Activated naive CD4-positive, alpha-beta T cell treated with anti-CD3 and anti-CD28 coated beads, Interleukin-2, amount 50 U/mL, for 24 hours (primary cell): ENCODE results near the gene DPP10.

Experiments used
- H3K27ac Mint-ChIP-seq: one replicate; pipeline ENCODE4 v1.8.0; 2021; ENCODE audit warnings: mild to moderate bottlenecking, mixed read lengths
- H3K27me3 Mint-ChIP-seq: one replicate; pipeline ENCODE4 v1.8.0; 2021; ENCODE audit warnings: mixed read lengths
- H3K36me3 Mint-ChIP-seq: one replicate; pipeline ENCODE4 v1.8.0; 2021; ENCODE audit warnings: mixed read lengths
- H3K4me1 Mint-ChIP-seq: one replicate; pipeline ENCODE4 v1.8.0; 2021; ENCODE audit warnings: mixed read lengths
- H3K4me3 Mint-ChIP-seq: one replicate; pipeline ENCODE4 v1.8.0; 2021; ENCODE audit warnings: mild to moderate bottlenecking, mixed read lengths
- H3K9me3 Mint-ChIP-seq: one replicate; pipeline ENCODE4 v1.8.0; 2021; ENCODE audit warnings: mixed read lengths

Gene DPP10

DNA sequence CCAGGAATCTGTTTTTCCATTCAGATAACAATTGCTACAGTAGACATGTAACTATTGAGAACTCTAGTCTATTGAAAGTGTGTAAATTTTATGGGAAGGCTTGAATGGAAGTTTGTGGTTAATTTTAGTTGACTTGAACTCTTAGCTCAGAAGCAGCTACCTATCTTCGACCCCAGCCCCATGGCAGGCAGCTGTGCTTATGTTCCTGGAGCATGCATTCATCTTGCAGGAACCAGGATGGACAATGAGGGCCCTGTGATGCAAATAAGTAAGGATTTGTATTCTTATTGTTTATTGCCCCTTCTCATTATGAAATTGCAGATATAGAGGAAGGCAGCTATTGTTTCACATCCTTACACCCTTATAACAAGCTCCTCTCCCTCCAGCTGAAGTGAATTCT, 1252.2 kb downstream of the DPP10 start:
- peaks cover 22% of the 10 kb centered on the region for H3K9me3 Mint-ChIP-seq
- H3K36me3 Mint-ChIP-seq: no peaks in the 10 kb centered on the region
- H3K4me3 Mint-ChIP-seq: no peak overlapping the region
- no peaks in the 10 kb centered on the region for H3K4me1 Mint-ChIP-seq
- no peak overlapping the region for H3K27ac Mint-ChIP-seq
- no peaks in the 10 kb centered on the region for H3K27me3 Mint-ChIP-seq

DNA sequence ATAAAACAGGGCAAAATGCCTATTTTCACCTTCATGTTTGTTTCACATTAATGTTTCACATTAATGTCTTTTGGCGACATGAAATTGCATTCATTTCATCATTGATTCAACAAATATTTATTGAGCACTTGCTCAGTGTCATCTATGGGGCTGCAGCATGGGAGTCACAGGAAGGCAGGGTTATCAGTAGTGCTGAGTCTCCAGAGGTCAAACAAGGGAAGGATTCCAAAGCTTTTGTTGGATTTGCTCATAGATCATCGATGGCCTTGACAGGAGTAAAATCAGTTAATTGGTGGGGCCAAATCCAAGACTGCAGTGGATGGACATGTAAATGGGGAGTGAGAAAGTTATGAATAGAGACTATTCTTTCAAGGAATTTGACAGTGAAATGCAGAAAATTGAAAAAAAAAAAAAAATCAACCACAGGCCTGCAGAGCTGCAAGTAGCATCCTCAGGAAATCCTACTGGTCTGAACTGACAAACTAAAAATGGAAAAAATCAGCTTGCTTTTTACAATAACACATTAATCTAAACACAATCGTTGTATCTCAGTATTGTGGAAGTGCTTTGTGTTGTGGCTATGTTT, 1290.8 kb downstream of the DPP10 start:
- Mint-ChIP-seq H3K9me3 (peaks cover 26% of the 10 kb centered on the region), H3K27me3 (no peaks in the 10 kb centered on the region), H3K4me1 (no peaks in the 10 kb centered on the region), H3K4me3 (no peak overlapping the region), H3K36me3 (no peaks in the 10 kb centered on the region), H3K27ac (no peak overlapping the region)

DNA sequence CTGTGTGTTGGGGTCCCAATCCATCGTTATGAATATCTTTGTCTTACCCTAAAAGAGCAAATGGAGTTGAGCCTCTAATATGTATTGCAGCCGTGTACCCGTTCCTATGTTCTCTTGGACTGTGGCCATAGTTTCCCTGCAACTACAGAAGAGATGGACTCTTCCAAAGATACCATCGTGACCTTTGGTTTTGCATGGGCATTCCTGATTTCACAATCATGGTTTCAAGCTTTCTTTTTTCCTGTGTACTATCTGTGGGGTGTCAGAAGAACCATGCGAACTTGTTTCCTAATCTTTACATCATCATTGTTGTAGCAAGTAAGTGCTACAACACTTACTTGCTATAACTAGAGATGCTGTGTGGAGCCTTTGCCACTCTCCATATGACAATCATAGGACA, 1295.7 kb downstream of the DPP10 start:
- Mint-ChIP-seq H3K36me3 (no peaks in the 10 kb centered on the region), H3K4me3 (no peak overlapping the region), H3K27ac (no peak overlapping the region), H3K4me1 (no peaks in the 10 kb centered on the region), H3K9me3 (peaks cover 14% of the 10 kb centered on the region), H3K27me3 (no peaks in the 10 kb centered on the region)

- H3K4me3 Mint-ChIP-seq: no peak overlapping the region
- no peaks in the 10 kb centered on the region for H3K4me1 Mint-ChIP-seq
- H3K9me3 Mint-ChIP-seq: peaks cover 10% of the 10 kb centered on the region
- no peak overlapping the region for H3K27ac Mint-ChIP-seq
- no peaks in the 10 kb centered on the region for H3K27me3 Mint-ChIP-seq
- no peaks in the 10 kb centered on the region for H3K36me3 Mint-ChIP-seq
Measured at GRCh38 chr2:115739574-115739973, 1297.1 kb downstream of the DPP10 start.

GRCh38 chr2:115746151-115746550, 1303.7 kb downstream of the DPP10 start:
- Mint-ChIP-seq H3K4me1 (no peaks in the 10 kb centered on the region), H3K9me3 (no peaks in the 10 kb centered on the region), H3K27me3 (no peaks in the 10 kb centered on the region), H3K4me3 (no peak overlapping the region), H3K36me3 (no peaks in the 10 kb centered on the region), H3K27ac (no peak overlapping the region)

- H3K36me3 Mint-ChIP-seq: no peaks in the 10 kb centered on the region
- no peaks in the 10 kb centered on the region for H3K9me3 Mint-ChIP-seq
- H3K4me1 Mint-ChIP-seq: no peaks in the 10 kb centered on the region
- no peak overlapping the region for H3K27ac Mint-ChIP-seq
- no peaks in the 10 kb centered on the region for H3K27me3 Mint-ChIP-seq
- H3K4me3 Mint-ChIP-seq: no peak overlapping the region
Measured at GRCh38 chr2:115757286-115757685, 1314.8 kb downstream of the DPP10 start.

GRCh38 chr2:115763601-115764000, 1321.2 kb downstream of the DPP10 start:
- peaks cover 18% of the 10 kb centered on the region for H3K9me3 Mint-ChIP-seq
- H3K4me3 Mint-ChIP-seq: no peak overlapping the region
- no peak overlapping the region for H3K27ac Mint-ChIP-seq

DNA sequence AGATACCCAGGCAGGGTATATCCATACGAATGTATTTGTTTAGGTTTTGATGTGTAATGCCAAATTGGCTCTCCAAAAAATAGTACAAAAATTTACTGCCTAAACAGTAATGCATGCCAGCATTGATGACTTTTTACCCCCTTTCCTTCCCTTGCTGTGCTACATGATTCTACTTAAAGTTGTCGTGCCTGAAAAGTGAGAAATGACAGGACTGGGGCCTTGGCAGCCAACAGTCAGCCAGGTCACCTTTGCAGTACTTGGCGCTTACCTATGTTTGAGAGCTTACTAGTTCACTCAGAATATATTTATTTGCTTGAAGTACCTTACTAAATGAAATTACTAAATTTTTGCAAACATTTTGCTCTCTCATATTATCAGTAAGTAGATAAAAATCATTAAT, 1329.1 kb downstream of the DPP10 start:
- H3K4me1 Mint-ChIP-seq: no peaks in the 10 kb centered on the region
- no peak overlapping the region for H3K27ac Mint-ChIP-seq
- no peaks in the 10 kb centered on the region for H3K27me3 Mint-ChIP-seq
- H3K9me3 Mint-ChIP-seq: no peaks in the 10 kb centered on the region
- no peaks in the 10 kb centered on the region for H3K36me3 Mint-ChIP-seq
- no peak overlapping the region for H3K4me3 Mint-ChIP-seq

More at GRCh38 chr2:115763601-115764000, 1321.2 kb downstream of the DPP10 start:
- Mint-ChIP-seq H3K27me3 (no peaks in the 10 kb centered on the region), H3K36me3 (no peaks in the 10 kb centered on the region), H3K4me1 (no peaks in the 10 kb centered on the region)

GRCh38 chr2:115774361-115774760, 1331.9 kb downstream of the DPP10 start:
- Mint-ChIP-seq H3K27ac (no peak overlapping the region), H3K4me1 (no peaks in the 10 kb centered on the region), H3K9me3 (no peaks in the 10 kb centered on the region), H3K27me3 (no peaks in the 10 kb centered on the region), H3K36me3 (no peaks in the 10 kb centered on the region), H3K4me3 (no peak overlapping the region)

DNA sequence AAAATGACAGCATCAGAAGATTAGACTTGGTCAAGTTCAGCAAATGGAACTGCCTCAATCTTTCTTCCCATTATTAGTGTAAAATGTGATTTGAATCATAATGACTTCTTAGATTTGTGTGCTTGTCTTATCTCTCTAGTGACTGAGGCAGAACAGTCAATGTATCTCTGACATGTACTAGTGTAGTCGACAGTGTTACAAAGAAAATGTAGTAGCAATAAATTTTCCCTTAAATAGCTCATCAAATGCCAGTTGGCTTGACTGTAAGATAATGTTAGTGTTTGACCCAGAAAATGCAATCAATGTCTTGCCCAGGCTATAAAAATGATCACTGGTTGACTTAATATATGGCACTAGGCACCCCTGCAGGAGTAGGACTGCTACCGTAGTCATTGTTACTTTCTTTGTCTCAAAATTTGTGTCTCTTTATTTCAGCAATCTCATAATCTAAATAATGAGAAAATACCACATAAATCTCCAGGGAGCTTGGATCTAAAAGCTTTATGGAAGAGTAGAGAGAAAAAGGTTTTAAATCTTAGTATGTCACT, 1336.7 kb downstream of the DPP10 start:
- Mint-ChIP-seq H3K4me3 (no peak overlapping the region), H3K27me3 (no peaks in the 10 kb centered on the region), H3K27ac (no peak overlapping the region), H3K4me1 (no peaks in the 10 kb centered on the region), H3K9me3 (peaks cover 5% of the 10 kb centered on the region), H3K36me3 (no peaks in the 10 kb centered on the region)

DNA sequence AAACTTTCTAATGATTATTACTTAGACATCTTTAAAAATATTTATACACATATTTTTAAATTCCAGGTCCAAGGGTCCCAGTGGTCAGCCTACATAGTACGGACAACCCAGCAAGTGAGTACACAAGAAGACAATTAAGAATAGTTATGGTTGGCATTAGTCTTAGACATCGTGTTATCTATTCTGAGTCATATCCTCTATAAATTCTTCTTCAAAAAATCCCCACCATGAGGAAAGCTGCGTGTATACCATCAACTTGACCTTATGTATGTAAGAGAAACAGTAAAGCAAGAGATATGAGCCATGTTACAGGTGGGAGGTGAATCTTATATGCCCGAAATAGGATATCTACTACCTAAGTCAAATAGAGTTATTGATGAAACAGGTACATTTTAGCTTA, 1339.8 kb downstream of the DPP10 start:
- Mint-ChIP-seq H3K4me3 (no peak overlapping the region), H3K4me1 (no peaks in the 10 kb centered on the region), H3K27ac (no peak overlapping the region), H3K36me3 (no peaks in the 10 kb centered on the region), H3K9me3 (peaks cover 16% of the 10 kb centered on the region), H3K27me3 (no peaks in the 10 kb centered on the region)

- Mint-ChIP-seq H3K9me3 (peaks cover 11% of the 10 kb centered on the region), H3K27me3 (no peaks in the 10 kb centered on the region), H3K4me3 (no peak overlapping the region), H3K4me1 (no peaks in the 10 kb centered on the region), H3K36me3 (no peaks in the 10 kb centered on the region), H3K27ac (no peak overlapping the region)
Measured at GRCh38 chr2:115796078-115796477, 1353.6 kb downstream of the DPP10 start.

GRCh38 chr2:115807276-115807675, 1364.8 kb downstream of the DPP10 start:
- H3K27ac Mint-ChIP-seq: no peak overlapping the region
- no peaks in the 10 kb centered on the region for H3K27me3 Mint-ChIP-seq
- peaks cover 10% of the 10 kb centered on the region for H3K9me3 Mint-ChIP-seq
- no peak overlapping the region for H3K4me3 Mint-ChIP-seq
- H3K36me3 Mint-ChIP-seq: no peaks in the 10 kb centered on the region
- no peaks in the 10 kb centered on the region for H3K4me1 Mint-ChIP-seq

- H3K9me3 Mint-ChIP-seq: no peaks in the 10 kb centered on the region
- H3K27me3 Mint-ChIP-seq: no peaks in the 10 kb centered on the region
- H3K4me3 Mint-ChIP-seq: no peak overlapping the region
- no peak overlapping the region for H3K27ac Mint-ChIP-seq
- no peaks in the 10 kb centered on the region for H3K36me3 Mint-ChIP-seq
- no peaks in the 10 kb centered on the region for H3K4me1 Mint-ChIP-seq
Measured at GRCh38 chr2:115825912-115826311, 1383.5 kb downstream of the DPP10 start.

- Mint-ChIP-seq H3K27ac (no peak overlapping the region), H3K4me3 (no peak overlapping the region), H3K36me3 (no peaks in the 10 kb centered on the region)
Measured at GRCh38 chr2:115833196-115833595, 1390.8 kb downstream of the DPP10 start.

GRCh38 chr2:115838539-115838938, 1396.1 kb downstream of the DPP10 start:
- H3K36me3 Mint-ChIP-seq: no peaks in the 10 kb centered on the region
- no peak overlapping the region for H3K27ac Mint-ChIP-seq
- no peaks in the 10 kb centered on the region for H3K4me1 Mint-ChIP-seq
- H3K27me3 Mint-ChIP-seq: no peaks in the 10 kb centered on the region
- no peaks in the 10 kb centered on the region for H3K9me3 Mint-ChIP-seq
- no peak overlapping the region for H3K4me3 Mint-ChIP-seq

More at GRCh38 chr2:115833196-115833595, 1390.8 kb downstream of the DPP10 start:
- H3K27me3 Mint-ChIP-seq: no peaks in the 10 kb centered on the region
- no peaks in the 10 kb centered on the region for H3K9me3 Mint-ChIP-seq
- no peaks in the 10 kb centered on the region for H3K4me1 Mint-ChIP-seq

DNA sequence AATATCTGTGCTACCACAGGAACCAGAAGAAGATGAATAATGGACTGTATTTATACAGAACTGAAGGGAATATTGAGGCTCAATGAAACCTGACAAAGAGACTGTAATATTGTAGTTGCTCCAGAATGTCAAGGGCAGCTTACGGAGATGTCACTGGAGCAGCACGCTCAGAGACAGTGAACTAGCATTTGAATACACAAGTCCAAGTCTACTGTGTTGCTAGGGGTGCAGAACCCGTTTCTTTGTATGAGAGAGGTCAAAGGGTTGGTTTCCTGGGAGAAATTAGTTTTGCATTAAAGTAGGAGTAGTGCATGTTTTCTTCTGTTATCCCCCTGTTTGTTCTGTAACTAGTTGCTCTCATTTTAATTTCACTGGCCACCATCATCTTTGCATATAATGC, 1399.9 kb downstream of the DPP10 start:
- no peak overlapping the region for H3K4me3 Mint-ChIP-seq
- H3K36me3 Mint-ChIP-seq: no peaks in the 10 kb centered on the region
- no peaks in the 10 kb centered on the region for H3K4me1 Mint-ChIP-seq
- no peaks in the 10 kb centered on the region for H3K27me3 Mint-ChIP-seq
- no peak overlapping the region for H3K27ac Mint-ChIP-seq
- H3K9me3 Mint-ChIP-seq: no peaks in the 10 kb centered on the region
